T-helper 1 cell treated with Interleukin-12 subunit alpha and Interleukin-12 subunit beta and Interleukin-4 antibody, amounts not matched to agents 30 μg/mL and 1 μg/mL, for 36 hours (primary cell): Measurements from ENCODE around the gene KCNG2.
A peak's percentile ranks its signal among the peaks of the same experiment; 100 is the strongest.

ENCODE experiments used
- H3K27ac Mint-ChIP-seq: one replicate; pipeline ENCODE4 v1.8.0; 2021; ENCODE audit warnings: mild to moderate bottlenecking, mixed read lengths
- H3K27me3 Mint-ChIP-seq: one replicate; pipeline ENCODE4 v1.8.0; 2021; ENCODE audit warnings: low read depth, mixed read lengths
- H3K36me3 Mint-ChIP-seq: one replicate; pipeline ENCODE4 v1.8.0; 2021; ENCODE audit warnings: low read depth, mixed read lengths
- H3K4me1 Mint-ChIP-seq: one replicate; pipeline ENCODE4 v1.8.0; 2021; ENCODE audit warnings: low read depth, mixed read lengths
- H3K4me3 Mint-ChIP-seq: one replicate; pipeline ENCODE4 v1.8.0; 2021; ENCODE audit warnings: mild to moderate bottlenecking, moderate library complexity, mixed read lengths
- H3K9me3 Mint-ChIP-seq: one replicate; pipeline ENCODE4 v1.8.0; 2021; ENCODE audit warnings: mixed read lengths

Gene KCNG2

DNA sequence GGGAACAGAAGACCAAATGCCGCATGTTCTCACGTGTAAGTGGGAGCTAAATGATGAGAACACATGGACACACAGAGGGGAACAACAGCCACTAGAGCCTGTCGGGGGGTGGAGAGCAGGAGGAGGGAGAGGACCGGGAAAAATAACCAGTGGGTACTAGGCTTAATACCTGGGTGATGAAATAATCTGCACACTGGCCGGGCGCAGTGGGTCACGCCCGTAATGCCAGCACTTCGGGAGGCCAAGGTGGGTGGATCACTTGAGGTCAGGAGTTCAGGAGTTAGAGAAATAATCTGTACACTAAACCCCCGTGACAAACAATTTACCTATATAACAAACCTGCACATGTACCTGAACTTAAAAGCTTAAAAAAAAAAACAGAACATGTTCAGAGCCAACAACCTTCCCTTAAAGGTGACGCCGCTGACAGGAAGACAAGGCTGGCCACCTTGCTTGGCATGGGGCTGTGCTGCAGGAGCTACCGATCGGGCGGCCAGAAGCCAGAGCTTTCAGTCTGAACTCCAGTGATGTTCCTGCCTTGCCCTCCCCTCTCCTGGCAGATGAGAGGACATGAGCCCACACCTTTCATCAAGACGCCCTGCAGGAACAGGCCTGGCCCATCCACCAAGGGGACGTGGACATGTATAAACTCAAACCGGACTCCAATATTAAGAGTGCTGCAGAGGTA lies 142.5 kb downstream of the KCNG2 start:
- Mint-ChIP-seq H3K27me3 (no peaks in the 10 kb centered on the region), H3K9me3 (peaks cover 19% of the 10 kb centered on the region), H3K27ac (no peak overlapping the region), H3K4me1 (peaks cover 11% of the 10 kb centered on the region), H3K36me3 (peaks cover 50% of the 10 kb centered on the region), H3K4me3 (no peak overlapping the region)

DNA sequence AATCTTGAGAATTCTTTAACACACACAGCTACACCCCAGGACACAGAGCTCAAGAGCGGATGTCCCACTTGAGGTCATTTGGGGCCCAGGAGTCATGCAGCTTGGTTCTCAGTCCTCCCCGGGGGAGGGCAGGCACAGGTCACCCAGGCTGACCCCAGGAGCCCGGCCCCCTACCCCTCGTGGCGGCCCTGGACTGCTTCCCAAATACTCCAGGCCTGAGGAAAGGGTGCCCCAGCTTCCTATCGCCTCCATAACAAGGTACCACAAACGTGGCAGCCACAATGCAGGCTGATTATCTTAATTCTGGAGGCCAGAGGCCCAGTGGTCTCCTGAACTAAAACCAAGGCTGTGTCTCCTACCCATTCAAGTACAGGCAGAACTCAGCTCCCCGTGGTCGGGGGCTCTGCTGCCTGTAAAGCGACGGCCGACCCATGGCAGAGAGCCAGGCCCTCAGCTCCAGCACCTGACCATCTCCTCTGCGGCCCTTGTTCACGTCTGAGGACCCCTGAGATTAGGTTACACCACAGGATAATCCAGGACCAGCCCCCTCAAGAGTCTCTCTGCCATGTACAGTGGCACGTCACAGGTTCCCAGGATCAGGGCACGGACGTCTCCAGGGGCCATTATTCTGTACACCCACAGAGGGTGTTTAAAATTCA lies 143.2 kb downstream of the KCNG2 start:
- H3K4me1 Mint-ChIP-seq: peaks cover 12% of the 10 kb centered on the region
- no peaks in the 10 kb centered on the region for H3K27me3 Mint-ChIP-seq
- H3K36me3 Mint-ChIP-seq: peaks cover 43% of the 10 kb centered on the region
- H3K27ac Mint-ChIP-seq: no peak overlapping the region
- H3K9me3 Mint-ChIP-seq: peaks cover 12% of the 10 kb centered on the region
- H3K4me3 Mint-ChIP-seq: no peak overlapping the region

DNA sequence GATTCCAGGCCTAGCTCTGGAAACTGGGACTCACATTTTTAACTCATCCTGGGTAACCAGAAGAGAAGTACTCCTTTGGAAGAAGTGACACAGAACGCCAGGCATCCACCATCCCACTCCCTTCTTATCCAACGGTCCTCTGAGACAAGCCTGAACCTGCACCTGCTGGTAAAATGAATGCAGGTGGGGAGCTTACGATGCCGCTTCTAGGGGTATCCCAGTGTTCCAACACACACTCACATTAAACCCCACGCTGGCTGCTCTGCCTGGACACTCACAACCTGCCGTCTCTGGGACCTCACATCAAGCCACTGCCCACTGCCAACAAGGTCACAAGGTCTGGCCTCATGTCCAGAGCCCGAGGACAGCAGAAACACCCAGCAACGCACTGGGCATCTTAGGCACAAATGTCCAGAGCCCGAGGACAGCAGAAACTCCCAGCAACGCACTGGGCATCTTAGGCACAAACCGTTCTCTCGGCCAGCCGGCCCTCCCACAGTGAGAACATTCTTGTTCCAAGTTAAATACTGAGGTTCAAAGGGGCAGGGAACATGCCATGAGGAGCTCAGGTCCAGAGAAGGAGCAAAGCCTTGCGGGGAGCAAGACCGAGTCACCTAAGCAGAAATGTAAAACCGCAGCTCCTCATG lies 143.9 kb downstream of the KCNG2 start:
- Mint-ChIP-seq H3K4me3 (no peak overlapping the region), H3K9me3 (peaks cover 6% of the 10 kb centered on the region), H3K4me1 (peaks cover 14% of the 10 kb centered on the region), H3K27ac (no peak overlapping the region), H3K27me3 (no peaks in the 10 kb centered on the region), H3K36me3 (peaks cover 36% of the 10 kb centered on the region)

DNA sequence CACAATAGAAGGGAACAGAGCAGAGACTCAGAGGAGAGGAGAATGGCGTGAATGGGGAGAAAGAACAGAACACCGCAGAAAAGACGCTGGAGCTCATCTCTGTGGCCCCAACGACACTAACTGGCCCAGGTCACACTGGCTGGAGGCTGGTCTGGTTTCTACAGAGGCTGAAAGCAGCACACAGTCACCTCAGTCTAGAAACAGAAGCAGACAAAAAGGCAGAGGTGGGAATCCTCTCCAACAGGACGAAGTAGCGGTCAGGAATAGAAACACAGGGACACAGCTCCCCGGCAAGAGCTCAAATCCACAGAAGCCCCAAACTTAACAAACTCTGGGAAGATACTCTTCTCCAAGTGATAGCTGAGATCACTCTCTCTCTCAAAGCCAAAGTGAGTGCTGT lies 144.5 kb downstream of the KCNG2 start:
- no peak overlapping the region for H3K4me3 Mint-ChIP-seq
- H3K4me1 Mint-ChIP-seq: peaks cover 14% of the 10 kb centered on the region
- no peaks in the 10 kb centered on the region for H3K27me3 Mint-ChIP-seq
- no peak overlapping the region for H3K27ac Mint-ChIP-seq
- H3K36me3 Mint-ChIP-seq: peaks cover 31% of the 10 kb centered on the region
- H3K9me3 Mint-ChIP-seq: peaks cover 4% of the 10 kb centered on the region

DNA sequence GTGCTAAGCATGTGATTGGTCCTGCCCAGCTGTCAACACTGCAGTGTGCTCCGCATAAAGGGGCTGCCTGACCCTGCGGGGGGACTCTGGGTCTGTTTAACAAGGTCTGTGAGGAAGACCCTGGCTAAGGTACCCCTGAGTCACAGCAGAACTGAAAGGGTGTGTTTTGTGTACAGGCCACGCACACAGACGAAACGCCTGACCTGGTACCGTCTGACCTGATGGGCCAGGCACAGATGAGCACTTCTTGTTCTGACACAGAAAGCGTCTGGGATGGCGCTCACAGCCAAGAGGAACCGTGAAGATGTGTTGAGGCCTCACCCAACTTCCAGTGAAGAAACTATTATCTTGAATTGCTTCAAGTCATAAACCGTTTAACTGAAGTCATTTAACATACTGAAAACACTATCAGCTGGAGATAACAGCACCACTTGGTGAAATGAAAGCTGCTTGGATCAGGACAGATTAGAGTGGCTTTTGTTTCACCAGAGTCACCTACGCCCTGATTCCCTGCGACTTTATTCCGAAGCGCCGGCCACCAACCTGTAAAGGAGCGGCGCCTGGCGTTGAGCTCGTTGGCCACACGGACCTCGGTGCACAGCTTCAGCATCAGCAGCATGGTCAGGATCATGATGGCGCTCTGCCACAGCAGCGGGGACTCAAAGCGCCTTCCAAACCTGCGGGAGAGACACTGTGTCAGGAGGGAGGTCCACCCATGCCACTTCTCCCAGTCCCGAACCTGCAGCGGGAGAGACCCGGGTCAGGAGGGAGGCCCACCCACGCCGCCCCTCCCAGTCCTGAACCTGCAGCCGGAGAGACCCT lies 145.3 kb downstream of the KCNG2 start:
- H3K4me3 Mint-ChIP-seq: no peak overlapping the region
- H3K4me1 Mint-ChIP-seq: peaks cover 14% of the 10 kb centered on the region
- H3K27ac Mint-ChIP-seq: no peak overlapping the region
- H3K9me3 Mint-ChIP-seq: no peaks in the 10 kb centered on the region
- H3K36me3 Mint-ChIP-seq: peaks cover 23% of the 10 kb centered on the region
- no peaks in the 10 kb centered on the region for H3K27me3 Mint-ChIP-seq

DNA sequence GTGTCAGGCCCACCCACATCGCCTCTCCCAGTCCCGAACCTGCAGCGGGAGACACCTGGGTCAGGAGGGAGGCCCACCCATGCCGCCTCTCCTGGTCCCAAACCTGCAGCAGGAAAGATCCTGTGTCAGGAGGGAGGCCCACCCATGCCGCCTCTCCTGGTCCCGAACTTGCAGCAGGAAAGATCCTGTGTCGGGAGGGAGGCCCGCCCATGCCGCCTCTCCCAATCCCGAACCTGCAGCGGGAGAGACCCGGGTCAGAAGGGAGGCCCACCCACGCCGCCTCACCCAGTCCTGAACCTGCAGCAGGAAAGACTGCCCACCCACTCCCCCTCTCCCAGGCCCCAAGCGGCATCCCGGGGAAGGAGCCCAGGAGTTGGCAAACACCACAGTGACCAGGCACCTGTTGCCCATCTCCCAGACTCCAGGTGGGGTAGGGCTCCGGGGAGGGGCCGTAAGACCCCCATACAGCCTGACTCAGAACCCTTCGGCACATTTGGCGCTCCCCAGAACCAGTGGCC lies 145.9 kb downstream of the KCNG2 start:
- Mint-ChIP-seq H3K27me3 (no peaks in the 10 kb centered on the region), H3K36me3 (peaks cover 21% of the 10 kb centered on the region), H3K27ac (no peak overlapping the region), H3K9me3 (no peaks in the 10 kb centered on the region), H3K4me1 (peaks cover 14% of the 10 kb centered on the region), H3K4me3 (no peak overlapping the region)

DNA sequence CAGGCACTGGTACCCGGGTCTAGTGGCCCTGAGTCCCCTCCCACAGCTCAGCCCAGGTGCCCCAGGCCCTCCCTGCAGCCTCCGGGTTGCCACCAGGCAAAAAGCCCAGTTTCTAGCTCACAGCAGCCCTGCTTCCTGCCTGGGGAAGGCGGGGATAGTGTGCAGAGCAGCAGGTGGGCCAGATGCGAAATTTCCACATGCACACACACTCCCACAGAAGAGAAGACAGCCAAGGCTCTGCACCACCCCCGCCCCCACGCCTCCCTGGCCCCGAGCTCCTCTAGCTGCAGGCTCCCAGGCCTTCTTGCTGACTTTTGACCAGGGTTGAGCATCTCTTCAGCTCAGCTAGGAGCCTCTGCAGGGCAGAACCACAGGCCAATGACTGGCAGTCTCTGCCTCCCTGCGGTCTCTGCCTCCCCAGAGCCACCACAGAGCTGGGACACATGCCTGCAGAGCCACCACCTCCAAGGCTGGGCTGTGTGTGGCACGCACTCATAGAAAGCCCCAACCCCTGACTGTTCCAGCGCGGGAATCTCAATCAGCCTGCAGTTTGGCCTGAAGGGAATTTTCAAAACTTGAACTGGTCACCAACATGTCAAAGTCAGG lies 146.5 kb downstream of the KCNG2 start:
- H3K4me3 Mint-ChIP-seq: peak overlapping the region; percentile 25
- peaks cover 14% of the 10 kb centered on the region for H3K4me1 Mint-ChIP-seq
- peaks cover 18% of the 10 kb centered on the region for H3K36me3 Mint-ChIP-seq
- peak overlapping the region; percentile 77 for H3K27ac Mint-ChIP-seq
- H3K27me3 Mint-ChIP-seq: no peaks in the 10 kb centered on the region
- H3K9me3 Mint-ChIP-seq: no peaks in the 10 kb centered on the region

DNA sequence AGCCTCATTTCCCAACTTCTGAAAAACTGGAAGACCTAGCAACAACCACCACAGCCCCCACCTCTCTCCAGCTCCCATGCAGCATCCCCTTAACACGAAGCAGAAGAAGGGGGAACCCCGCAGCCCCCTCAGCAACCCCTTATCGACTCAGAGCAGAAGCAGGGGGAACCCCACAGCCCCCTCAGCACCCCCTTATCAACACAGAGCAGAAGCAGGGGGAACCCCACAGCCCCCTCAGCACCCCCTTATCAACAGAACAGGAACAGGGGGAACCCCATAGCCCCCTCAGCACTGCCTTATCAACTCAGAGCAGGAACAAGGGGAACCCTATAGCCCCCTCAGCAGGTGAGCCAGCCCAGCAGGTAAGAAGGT lies 147.0 kb downstream of the KCNG2 start:
- peak overlapping the region; percentile 25 for H3K4me3 Mint-ChIP-seq
- H3K4me1 Mint-ChIP-seq: peaks cover 17% of the 10 kb centered on the region

DNA sequence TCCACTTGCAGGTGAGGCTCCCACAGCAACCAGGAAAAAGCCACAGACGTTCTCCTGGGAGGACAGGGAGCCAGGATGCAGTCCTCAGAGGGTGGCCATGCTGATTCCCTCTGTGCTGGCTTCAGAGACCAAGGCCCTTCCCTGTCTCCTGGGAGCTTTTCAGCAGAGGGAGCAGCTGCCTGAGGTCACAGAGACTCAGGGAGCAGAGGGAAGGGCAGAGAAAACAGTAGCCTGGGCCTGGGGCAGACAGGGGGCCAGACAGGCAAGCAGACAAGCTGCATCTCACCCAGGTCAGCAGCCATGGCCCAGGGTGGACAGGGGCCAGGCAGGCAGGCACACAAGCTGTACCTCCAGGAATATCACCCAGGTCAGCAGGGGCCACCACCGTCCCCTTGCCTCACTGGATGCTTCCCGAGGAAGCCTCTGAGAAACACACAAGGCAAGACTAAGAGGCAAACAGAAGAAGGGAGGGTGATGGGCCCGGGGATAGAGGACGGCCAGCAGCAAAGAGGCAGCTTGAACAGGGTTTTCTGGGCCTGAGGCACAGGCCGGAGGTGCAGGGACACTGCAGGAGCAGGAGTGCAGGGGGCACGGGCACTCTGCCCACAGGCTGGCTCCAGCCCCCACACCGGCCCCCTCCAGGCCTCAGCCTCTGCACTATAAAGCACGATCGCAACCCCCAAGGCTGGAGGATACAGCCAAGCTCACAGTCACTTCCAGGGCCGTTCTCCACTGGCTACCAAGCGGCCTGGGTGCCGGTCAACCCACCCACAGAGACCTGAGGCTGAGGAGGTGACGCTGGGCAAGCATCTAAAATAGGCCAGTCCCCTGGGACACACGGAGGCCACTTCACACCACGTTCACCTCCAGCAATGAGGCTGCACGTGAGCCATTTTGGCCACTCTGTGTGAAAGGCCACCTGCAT lies 147.6 kb downstream of the KCNG2 start:
- no peak overlapping the region for H3K4me3 Mint-ChIP-seq
- no peaks in the 10 kb centered on the region for H3K9me3 Mint-ChIP-seq
- H3K36me3 Mint-ChIP-seq: peaks cover 11% of the 10 kb centered on the region
- no peak overlapping the region for H3K27ac Mint-ChIP-seq
- H3K4me1 Mint-ChIP-seq: peaks cover 23% of the 10 kb centered on the region
- H3K27me3 Mint-ChIP-seq: no peaks in the 10 kb centered on the region

More for the DNA sequence above, 147.0 kb downstream of the KCNG2 start:
- Mint-ChIP-seq H3K27ac (peak overlapping the region; percentile 77), H3K36me3 (peaks cover 15% of the 10 kb centered on the region), H3K27me3 (no peaks in the 10 kb centered on the region), H3K9me3 (no peaks in the 10 kb centered on the region)

DNA sequence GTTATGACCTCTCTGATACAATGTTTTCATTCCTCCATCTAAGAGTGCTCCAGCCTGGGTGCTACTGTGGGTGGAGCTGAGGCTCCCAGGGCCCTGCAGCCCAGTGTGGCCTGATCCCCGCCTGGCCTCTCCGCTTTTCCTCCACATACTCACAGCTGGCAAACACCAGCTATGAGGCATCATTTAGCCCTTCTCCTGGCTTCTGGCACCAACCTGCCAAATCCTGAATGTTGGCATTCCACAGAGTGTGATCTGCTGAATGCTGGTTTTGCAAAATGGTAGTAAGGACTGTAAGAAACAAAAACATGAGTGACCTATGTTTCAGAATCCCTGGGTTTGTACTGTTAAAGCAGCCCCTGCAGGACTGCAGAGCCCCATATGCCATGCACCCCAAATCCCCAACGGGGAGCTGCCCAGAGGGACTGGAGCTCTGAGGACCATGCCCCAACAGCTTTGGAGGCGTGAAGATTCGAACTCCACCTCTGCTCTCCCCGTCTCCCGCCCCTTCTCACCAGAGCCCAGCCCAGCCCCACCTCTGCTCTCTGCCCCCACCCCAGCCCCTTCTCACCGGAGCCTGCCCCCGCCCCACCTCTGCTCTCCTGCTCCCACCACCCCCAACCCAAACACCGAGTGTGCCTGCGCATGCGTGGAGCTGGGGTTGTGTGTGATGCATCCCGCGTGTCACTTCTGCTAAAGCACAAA lies 149.5 kb downstream of the KCNG2 start:
- Mint-ChIP-seq H3K27ac (no peak overlapping the region), H3K9me3 (no peaks in the 10 kb centered on the region), H3K4me1 (peaks cover 26% of the 10 kb centered on the region), H3K36me3 (peaks cover 6% of the 10 kb centered on the region), H3K4me3 (no peak overlapping the region), H3K27me3 (no peaks in the 10 kb centered on the region)

DNA sequence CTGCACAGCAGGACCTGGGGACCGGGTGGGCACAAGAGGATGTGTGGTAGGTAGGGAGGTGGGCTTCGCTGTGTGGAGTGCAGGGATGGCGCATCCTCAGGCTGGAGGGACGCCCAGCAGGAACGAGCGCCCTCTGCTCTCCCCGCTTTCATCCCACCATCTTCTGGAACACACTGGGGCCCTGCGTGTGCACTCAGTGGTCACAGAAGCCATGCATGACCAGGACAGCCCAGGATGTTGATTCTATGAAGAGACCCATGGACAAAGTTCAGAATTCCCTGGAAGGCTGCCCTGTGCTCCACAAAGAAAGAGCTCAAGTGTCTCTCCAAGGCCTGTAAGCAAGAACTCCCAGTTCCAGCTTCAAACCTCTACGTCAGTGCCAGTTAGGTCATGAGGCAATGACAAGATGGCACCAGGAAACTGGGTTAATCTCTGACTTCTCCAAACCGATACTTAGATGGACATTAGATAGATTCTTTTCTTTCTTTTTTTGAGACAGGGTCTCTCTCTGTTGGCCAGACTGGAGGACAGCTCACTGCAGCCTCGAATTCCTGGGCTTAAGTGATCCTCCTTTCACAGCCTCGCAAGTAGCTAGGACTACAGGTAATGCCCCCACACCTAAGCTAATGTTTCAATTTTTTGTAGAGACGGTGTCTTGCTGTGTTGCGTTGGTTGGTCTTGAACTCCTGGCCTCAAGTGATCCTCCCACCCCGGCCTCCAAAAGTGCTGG lies 150.3 kb downstream of the KCNG2 start:
- H3K27ac Mint-ChIP-seq: no peak overlapping the region
- peaks cover 3% of the 10 kb centered on the region for H3K36me3 Mint-ChIP-seq
- H3K4me3 Mint-ChIP-seq: no peak overlapping the region
- peaks cover 26% of the 10 kb centered on the region for H3K4me1 Mint-ChIP-seq
- H3K27me3 Mint-ChIP-seq: no peaks in the 10 kb centered on the region
- H3K9me3 Mint-ChIP-seq: no peaks in the 10 kb centered on the region

DNA sequence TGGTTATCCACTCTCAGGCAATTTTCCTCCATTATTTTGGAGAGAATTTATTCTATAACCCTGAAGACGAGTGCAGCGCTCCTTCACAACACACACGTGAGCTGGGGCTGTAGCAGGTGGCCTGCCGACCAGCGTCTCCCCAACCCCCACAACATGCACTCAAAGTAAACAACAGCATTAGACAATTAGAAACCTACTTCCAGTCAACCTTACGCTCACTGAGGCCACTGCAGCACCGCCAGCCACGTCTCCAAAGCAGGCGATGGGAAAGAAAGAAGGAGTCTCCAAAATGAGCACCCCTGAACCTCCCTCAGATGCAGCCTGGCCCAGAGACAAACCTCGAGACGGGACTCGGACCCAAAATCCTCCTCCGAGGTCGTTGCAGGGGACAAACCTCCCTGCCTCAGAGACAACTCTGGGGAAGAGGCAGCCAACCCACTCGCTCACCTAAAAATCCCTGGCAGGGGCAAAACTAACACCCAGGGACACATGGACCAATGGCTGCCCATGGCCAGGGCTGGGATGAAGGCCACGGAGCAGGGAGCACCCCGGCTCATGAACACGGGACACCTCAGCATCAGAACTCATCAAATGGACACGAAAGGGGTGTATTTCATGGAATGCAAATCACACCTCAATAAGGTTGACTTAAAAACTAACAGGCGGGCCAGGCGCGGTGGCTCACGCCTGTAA lies 151.1 kb downstream of the KCNG2 start:
- Mint-ChIP-seq H3K9me3 (no peaks in the 10 kb centered on the region), H3K27me3 (no peaks in the 10 kb centered on the region), H3K4me3 (peak overlapping the region; percentile 17), H3K36me3 (peaks cover 3% of the 10 kb centered on the region), H3K27ac (no peak overlapping the region), H3K4me1 (peaks cover 26% of the 10 kb centered on the region)
